Activated CD4-positive, alpha-beta memory T cell treated with anti-CD3 and anti-CD28 coated beads, Interleukin-2, amount 10 ng/mL, durations not matched to agents 7 days and 5 days (primary cell): ENCODE measurements around the gene ERC2. TPM values are rescaled to one million over a fixed set of nuclear protein-coding genes. Genes with fewer than 3 reads are reported as not detected.

Experiments
- CTCF ChIA-PET: fragments of 350-600 bp; sonication (Branson Sonifier 250); formaldehyde crosslinking; loops from one replicate; lab custom pipeline; 2021; ENCODE audit warnings: antibody characterized with exemption, inconsistent platforms; lab: Charles Lee
- POLR2A ChIA-PET: fragments of 350-600 bp; sonication (Branson Sonifier 250); formaldehyde crosslinking; loops from one replicate; lab custom pipeline; 2021; ENCODE audit warnings: antibody characterized with exemption; lab: Charles Lee
- DNase-seq: peaks from one replicate; pipeline ENCODE4 v3.0.0-alpha.2; 2020
- H3K27ac Mint-ChIP-seq: one replicate; pipeline ENCODE4 v1.8.0; 2021; ENCODE audit warnings: mild to moderate bottlenecking, mixed read lengths
- H3K27me3 Mint-ChIP-seq: one replicate; pipeline ENCODE4 v1.8.0; 2021; ENCODE audit warnings: mixed read lengths
- H3K36me3 Mint-ChIP-seq: one replicate; pipeline ENCODE4 v1.8.0; 2021; ENCODE audit warnings: low read depth, mixed read lengths
- H3K4me1 Mint-ChIP-seq: one replicate; pipeline ENCODE4 v1.8.0; 2021; ENCODE audit warnings: mixed read lengths
- H3K4me3 Mint-ChIP-seq: one replicate; pipeline ENCODE4 v1.8.0; 2021; ENCODE audit warnings: mild to moderate bottlenecking, mixed read lengths
- H3K9me3 Mint-ChIP-seq: one replicate; pipeline ENCODE4 v1.8.0; 2021; ENCODE audit warnings: mixed read lengths
- total RNA-seq, 2 experiments: library from RNA; stranded (reverse); gene quantifications; one replicate each; pipeline ENCODE4 v1.2.3, GENCODE V29; 2021

The ERC2 gene
- total RNA-seq, 2 experiments from 2014 or later, result not detected

DNA sequence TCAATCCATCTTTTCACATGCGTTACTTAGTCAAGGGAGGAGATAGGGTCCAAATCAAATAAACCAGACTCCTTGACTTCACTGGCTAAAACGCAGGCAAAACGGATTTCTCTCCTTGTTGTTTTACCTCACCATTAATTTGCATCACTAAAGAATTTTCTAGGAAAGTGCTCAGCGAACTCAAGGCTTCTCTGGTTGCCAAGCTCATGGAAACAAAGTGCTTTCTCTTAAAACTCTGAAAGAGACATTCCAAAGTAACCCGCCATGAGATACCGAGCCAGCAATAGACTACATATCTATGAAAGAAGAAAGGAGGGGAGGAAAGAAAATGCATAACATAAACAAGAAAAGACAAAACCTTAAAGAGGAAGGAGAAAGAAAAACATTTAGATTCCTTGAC is 769.4 kb downstream of the ERC2 start:
- CTCF ChIA-PET, result no interaction called here
- no peaks in the 10 kb centered on the region for H3K36me3 Mint-ChIP-seq
- POLR2A ChIA-PET, result no interaction called here
- no peak for DNase-seq
- H3K4me1 Mint-ChIP-seq, result no peaks in the 10 kb centered on the region
- H3K4me3 Mint-ChIP-seq, result no peak overlapping the region
- no peaks in the 10 kb centered on the region for H3K27me3 Mint-ChIP-seq
- H3K9me3 Mint-ChIP-seq, result no peaks in the 10 kb centered on the region
- H3K27ac Mint-ChIP-seq, result no peak overlapping the region

DNA sequence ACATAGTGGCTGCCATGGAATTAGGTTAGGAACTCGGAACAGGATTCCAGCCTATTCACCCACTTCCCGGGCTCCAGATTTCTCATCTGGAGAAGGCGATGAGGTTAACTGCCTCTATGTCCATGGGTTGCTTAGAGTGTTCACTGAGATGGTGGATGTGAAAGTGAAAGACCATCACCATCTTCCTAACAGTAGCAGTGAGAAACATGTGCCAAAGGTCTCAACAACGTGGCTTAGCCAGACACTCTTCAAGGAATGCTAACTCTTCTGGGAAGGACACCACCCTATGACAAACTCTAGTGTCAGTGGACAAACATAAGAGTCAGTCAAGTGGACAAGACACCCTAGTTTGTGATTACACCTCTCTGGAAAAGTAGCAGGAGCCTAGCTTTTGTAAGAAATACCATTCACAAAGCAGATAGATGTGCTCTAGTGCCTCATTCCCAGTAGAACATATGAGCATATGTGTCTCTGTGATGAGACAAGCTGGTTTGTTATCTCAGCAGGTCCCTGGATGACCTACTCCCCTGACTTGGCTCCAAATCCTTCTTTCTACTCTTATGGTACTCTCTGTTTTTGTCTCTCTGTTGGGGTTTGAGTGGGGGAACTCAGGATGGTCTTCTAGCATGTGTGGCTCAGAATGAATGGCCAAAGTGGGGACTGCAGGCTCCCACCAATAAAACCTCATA is 770.9 kb downstream of the ERC2 start:
- no peak for DNase-seq
- H3K36me3 Mint-ChIP-seq, result no peaks in the 10 kb centered on the region
- H3K27me3 Mint-ChIP-seq, result no peaks in the 10 kb centered on the region
- no peaks in the 10 kb centered on the region for H3K4me1 Mint-ChIP-seq
- POLR2A ChIA-PET, result no interaction called here
- H3K4me3 Mint-ChIP-seq, result no peak overlapping the region
- H3K27ac Mint-ChIP-seq, result no peak overlapping the region
- H3K9me3 Mint-ChIP-seq, result no peaks in the 10 kb centered on the region
- CTCF ChIA-PET, result no interaction called here

DNA sequence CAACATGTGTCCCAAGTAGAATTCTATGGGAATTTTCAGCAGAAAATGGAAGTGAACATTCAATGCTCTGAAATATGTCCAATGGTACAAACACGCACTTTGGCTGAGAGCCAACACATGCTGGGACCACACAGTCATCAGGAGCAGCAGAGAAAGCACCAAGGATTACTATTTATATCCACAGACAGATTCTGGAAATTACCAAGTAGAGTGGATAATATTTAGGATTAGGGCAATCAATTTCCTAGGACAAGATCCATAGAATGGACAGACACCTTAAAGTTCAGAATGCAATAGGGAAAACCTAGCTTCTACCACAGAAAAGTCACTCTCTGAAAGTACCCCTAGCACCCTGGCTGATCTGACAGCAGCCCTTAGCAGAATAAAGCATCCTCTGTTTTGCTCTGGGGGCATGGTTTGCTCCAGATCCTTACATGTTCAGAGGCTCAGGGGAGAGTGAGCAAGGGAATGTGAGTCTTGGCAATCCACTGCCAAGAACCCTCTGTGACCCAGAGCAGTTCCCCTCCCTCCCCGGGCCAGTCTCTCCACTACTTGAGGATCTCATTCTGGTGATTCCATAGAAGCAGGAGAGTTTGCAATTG is 775.2 kb downstream of the ERC2 start:
- H3K9me3 Mint-ChIP-seq, result no peaks in the 10 kb centered on the region
- no peaks in the 10 kb centered on the region for H3K36me3 Mint-ChIP-seq
- no peaks in the 10 kb centered on the region for H3K4me1 Mint-ChIP-seq
- DNase-seq, result no peak
- POLR2A ChIA-PET, result no interaction called here
- H3K27ac Mint-ChIP-seq, result no peak overlapping the region
- H3K27me3 Mint-ChIP-seq, result no peaks in the 10 kb centered on the region
- H3K4me3 Mint-ChIP-seq, result no peak overlapping the region
- CTCF ChIA-PET, result no interaction called here

DNA sequence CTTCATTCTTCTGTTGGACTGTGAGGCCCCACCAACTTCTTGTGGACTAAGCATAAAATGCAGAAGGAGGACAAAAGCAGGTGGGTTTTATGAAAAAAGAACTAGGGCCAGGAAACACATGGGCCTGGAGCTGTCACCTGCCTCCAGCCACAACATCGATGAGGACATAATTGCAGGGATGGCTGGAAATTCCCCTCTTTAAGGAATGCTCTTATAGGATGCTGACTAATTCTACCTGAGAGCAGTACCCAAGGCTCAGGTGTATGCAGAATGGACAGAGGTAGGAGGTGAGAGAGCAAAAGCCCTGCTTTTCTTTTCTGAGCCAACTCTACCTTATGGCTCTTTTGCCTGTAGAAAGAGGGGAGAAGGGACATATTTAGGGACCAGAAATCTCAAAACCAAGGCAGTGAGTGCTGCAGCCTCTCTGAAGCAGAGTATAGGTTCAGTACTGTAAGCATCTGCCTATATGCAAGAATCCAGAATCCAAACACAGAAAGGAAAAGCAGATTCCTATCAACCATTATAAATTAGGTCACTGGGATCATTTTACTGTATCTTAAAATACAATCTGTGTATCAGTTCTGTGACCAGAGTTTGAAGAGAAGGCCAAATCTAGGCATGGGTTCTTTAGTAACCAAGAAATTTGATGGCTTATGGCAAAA is 775.8 kb downstream of the ERC2 start:
- H3K27ac Mint-ChIP-seq, result no peak overlapping the region
- CTCF ChIA-PET, result no interaction called here

DNA sequence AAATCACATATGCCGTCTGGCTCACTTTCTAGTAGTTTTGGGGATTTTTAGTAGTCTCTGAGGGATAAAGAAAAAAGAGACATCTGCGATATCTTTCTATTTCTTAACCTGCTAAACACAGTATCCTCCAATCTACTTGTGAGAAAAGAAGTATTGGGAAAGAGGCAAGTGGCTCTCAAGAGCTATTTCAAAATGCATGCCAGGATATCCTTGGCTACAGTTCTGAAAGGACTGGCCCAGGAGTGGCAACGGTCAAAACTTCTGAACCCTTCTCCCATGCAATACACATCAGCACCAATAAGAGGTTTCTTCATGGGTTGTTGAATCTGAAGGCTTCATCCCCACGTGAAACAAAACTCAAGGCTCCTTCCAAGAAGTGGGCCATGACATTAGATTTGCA is 777.1 kb downstream of the ERC2 start:
- H3K4me1 Mint-ChIP-seq, result no peaks in the 10 kb centered on the region
- ChIA-PET CTCF (no interaction called here), POLR2A (no interaction called here)
- H3K27me3 Mint-ChIP-seq, result no peaks in the 10 kb centered on the region
- no peak overlapping the region for H3K4me3 Mint-ChIP-seq
- no peak for DNase-seq
- no peaks in the 10 kb centered on the region for H3K9me3 Mint-ChIP-seq
- H3K36me3 Mint-ChIP-seq, result no peaks in the 10 kb centered on the region
- H3K27ac Mint-ChIP-seq, result no peak overlapping the region

More for the DNA sequence above, 775.8 kb downstream of the ERC2 start:
- Mint-ChIP-seq H3K4me3 (no peak overlapping the region), H3K27me3 (no peaks in the 10 kb centered on the region), H3K4me1 (no peaks in the 10 kb centered on the region), H3K9me3 (no peaks in the 10 kb centered on the region), H3K36me3 (no peaks in the 10 kb centered on the region)
- POLR2A ChIA-PET, result no interaction called here
- no peak for DNase-seq

DNA sequence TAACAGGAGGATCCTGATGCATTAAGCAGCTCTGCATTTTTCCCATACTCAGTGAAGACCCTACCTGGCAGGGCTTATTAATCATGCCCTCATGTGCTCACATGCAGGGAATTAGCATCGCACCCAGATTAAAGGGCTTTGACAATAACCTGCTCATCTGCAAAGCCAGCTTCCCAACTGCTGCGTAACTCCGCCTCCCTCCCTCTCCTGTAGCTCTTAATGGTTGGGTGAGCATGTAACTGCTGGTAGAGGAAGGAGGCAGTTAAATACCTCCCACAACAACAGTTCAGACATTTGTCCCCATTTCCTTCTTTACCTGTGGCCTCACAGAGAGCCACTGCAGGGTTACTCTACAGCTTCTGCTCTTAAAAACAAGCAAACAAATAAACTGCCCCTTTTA is 777.5 kb downstream of the ERC2 start:
- no peaks in the 10 kb centered on the region for H3K36me3 Mint-ChIP-seq
- no peak for DNase-seq
- H3K9me3 Mint-ChIP-seq, result no peaks in the 10 kb centered on the region
- ChIA-PET CTCF (no interaction called here), POLR2A (no interaction called here)
- H3K4me3 Mint-ChIP-seq, result no peak overlapping the region
- no peaks in the 10 kb centered on the region for H3K27me3 Mint-ChIP-seq
- no peak overlapping the region for H3K27ac Mint-ChIP-seq
- no peaks in the 10 kb centered on the region for H3K4me1 Mint-ChIP-seq

DNA sequence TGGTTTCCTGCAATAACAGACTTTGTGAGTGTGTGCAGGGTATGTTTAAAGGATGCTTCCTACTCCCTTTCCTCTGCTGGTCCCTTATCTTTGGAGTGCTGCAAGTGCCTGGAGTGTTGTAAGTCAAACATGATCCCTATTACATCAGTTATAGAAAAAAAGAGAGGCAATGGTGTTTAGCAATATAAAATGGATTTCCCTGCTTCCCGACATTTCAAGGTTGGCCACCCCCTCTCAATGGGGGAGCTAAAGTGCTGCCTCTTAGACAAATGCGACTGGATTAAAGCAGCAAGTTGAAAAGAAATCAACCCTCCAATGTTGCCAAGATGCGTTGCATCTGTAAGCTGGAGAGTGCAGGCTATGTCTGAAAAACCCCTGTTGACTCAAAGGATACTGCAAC is 778.1 kb downstream of the ERC2 start:
- Mint-ChIP-seq H3K27me3 (no peaks in the 10 kb centered on the region), H3K9me3 (no peaks in the 10 kb centered on the region), H3K4me1 (no peaks in the 10 kb centered on the region), H3K4me3 (no peak overlapping the region), H3K27ac (no peak overlapping the region), H3K36me3 (no peaks in the 10 kb centered on the region)
- CTCF ChIA-PET, result no interaction called here
- POLR2A ChIA-PET, result no interaction called here
- DNase-seq, result no peak

DNA sequence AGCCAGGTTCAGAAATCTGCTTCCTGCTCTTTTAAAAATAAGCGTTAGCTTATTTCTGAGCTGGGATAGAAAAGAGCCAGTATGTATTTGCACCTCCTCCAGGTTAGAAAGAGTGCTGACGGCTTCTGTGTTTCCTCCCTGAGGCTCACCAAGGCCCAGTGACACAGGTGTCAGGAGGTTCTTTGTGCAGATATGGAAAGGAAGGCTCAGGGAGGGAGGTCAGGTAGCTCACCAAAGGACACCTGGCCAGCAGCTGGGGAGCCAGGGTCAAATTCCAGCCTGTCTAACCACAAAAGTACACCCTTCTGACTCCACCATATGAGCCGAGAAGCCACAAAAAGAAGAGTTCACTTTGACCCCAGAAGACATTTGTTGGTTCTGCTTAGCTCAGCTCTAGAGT is 780.1 kb downstream of the ERC2 start:
- ChIA-PET CTCF (no interaction called here), POLR2A (no interaction called here)
- Mint-ChIP-seq H3K27ac (no peak overlapping the region), H3K4me1 (no peaks in the 10 kb centered on the region), H3K9me3 (no peaks in the 10 kb centered on the region), H3K4me3 (no peak overlapping the region), H3K27me3 (no peaks in the 10 kb centered on the region), H3K36me3 (no peaks in the 10 kb centered on the region)
- no peak for DNase-seq

DNA sequence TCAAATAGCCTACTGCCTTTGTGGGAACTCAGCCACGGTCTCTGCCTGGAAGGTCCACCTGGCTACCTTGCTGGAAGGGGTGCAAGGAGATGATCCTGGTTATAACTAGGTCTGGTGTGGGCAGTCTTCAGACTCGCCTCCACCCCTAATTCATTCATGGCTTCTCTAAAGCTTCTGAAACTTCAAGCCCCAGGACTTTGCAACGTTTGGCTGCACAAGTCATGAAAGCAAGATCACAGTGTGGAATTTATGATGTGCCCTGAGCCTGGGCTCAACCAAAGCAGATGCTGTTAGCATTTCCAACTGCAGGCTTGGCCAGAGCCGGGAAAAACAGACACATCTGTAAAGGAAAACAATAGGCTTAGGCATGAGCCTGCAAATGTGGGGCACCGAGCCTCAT is 780.7 kb downstream of the ERC2 start:
- Mint-ChIP-seq H3K4me1 (no peaks in the 10 kb centered on the region), H3K36me3 (no peaks in the 10 kb centered on the region), H3K4me3 (no peak overlapping the region), H3K9me3 (no peaks in the 10 kb centered on the region), H3K27ac (no peak overlapping the region), H3K27me3 (no peaks in the 10 kb centered on the region)
- DNase-seq, result no peak
- CTCF ChIA-PET, result no interaction called here
- POLR2A ChIA-PET, result no interaction called here

DNA sequence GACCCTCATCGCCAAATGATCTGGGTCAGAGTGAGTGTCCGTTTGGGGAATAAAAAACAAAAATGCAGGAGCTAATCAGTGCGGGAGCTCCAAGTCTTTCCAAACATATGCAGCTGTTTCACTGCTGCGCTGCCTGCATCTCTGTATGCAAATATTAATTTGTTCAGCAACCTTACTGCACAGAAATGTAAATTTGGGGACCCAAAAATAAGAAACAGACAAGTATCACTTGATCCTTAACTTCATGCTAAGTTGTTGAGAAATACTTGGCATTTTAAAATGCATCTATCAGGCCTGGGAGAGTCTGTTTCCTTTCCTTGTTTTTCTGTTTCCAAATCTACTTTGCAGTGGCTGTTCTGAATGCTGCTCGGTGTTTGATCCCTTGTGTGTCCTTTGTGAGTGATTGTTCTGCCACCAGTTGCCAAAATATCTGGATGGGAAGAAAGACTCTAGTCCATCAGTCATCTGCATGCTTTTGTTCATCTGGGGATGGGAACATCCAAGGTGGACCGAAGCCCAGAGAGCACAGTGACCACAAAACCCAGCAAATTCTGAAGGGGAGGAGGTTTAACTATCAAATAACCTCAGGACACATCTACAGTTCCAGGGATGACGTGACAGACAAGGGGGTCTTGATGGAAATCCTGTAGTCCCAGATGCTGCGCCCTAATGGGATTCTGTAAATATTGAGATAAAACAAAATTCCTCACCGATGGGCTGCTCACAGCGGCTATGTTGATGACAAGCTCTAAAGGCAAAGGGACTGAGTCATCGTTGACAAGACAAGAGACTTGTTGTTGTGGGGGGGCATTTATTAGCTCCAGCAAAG is 781.6 kb downstream of the ERC2 start:
- Mint-ChIP-seq H3K36me3 (no peaks in the 10 kb centered on the region), H3K27ac (no peak overlapping the region), H3K9me3 (no peaks in the 10 kb centered on the region), H3K4me3 (no peak overlapping the region), H3K4me1 (no peaks in the 10 kb centered on the region), H3K27me3 (no peaks in the 10 kb centered on the region)
- ChIA-PET CTCF (no interaction called here), POLR2A (no interaction called here)
- DNase-seq, result no peak

DNA sequence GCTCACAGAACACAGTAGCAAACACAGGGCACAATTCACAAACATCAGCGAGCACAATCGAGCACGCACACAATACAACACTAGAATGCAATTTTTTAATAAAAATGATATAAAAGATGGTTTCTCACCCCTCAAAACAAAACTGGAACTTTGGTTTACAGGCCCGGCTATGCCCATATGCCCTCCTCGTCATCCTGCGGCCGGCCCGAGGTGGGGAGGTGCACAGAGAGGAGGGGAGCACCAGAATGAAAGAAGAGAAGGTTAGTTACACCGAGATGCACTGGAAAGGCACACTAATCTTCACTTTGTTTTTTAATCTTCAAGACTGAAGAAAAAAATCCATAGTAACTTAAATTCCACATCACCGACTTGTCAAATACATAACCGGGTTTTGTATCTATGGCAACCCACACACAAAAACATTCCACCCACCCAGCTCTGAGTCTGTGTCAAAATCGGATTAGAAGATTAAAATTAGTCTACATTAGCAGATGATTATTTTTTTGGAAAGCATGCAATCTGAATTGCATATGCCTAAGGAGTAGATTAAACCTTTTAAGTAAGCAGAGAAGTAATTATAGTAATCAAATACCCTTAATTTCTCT is 784.5 kb downstream of the ERC2 start:
- H3K9me3 Mint-ChIP-seq, result peaks cover 2% of the 10 kb centered on the region

DNA sequence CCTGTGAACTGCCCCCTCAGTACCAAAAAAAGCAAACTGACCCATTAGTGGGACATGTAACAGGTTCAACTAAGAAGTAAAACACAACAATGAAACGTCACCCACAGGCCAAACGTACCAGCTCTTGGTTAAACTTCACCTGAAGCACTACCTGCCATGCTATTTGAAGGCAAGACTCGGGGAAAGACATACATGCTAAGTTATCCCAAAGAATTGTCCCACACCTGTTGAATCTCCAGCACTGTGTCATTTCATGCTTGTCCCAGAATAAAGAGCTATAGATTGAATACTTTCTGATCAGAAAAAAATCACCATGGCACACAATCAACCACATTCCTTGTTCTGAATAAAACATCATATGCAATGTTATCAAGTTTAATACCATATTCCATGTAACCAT is 785.8 kb downstream of the ERC2 start:
- H3K27ac Mint-ChIP-seq, result no peak overlapping the region
- no peaks in the 10 kb centered on the region for H3K4me1 Mint-ChIP-seq
- H3K4me3 Mint-ChIP-seq, result no peak overlapping the region
- H3K36me3 Mint-ChIP-seq, result no peaks in the 10 kb centered on the region
- H3K27me3 Mint-ChIP-seq, result no peaks in the 10 kb centered on the region
- no peak for DNase-seq
- ChIA-PET CTCF (no interaction called here), POLR2A (no interaction called here)
- peaks cover 3% of the 10 kb centered on the region for H3K9me3 Mint-ChIP-seq

More for the DNA sequence above, 784.5 kb downstream of the ERC2 start:
- no peaks in the 10 kb centered on the region for H3K27me3 Mint-ChIP-seq
- H3K4me3 Mint-ChIP-seq, result no peak overlapping the region
- CTCF ChIA-PET, result no interaction called here
- DNase-seq, result no peak
- no peaks in the 10 kb centered on the region for H3K4me1 Mint-ChIP-seq
- H3K27ac Mint-ChIP-seq, result no peak overlapping the region
- POLR2A ChIA-PET, result no interaction called here
- H3K36me3 Mint-ChIP-seq, result no peaks in the 10 kb centered on the region
